Stimulated activated naive CD8-positive, alpha-beta T cell treated with anti-CD3 and anti-CD28 coated beads, Interleukin-15, Interleukin-2, amounts not matched to agents 100 U/mL and 50 U/mL, for 24 hours (primary cell): ENCODE data around the gene CHAD.
"Not testable (repeated sequence)": the region's sequence is repeated elsewhere in the genome, so short reads cannot be mapped to it uniquely, and the experiment has no call there.

Experiments used
- ATAC-seq: fragments of 150-1000 bp; cut with Tn5 transposase; one replicate; pipeline ENCODE4 v1.10.0; 2021
- DNase-seq: peaks from one replicate; pipeline ENCODE4 v3.0.0; 2021

The CHAD gene

GRCh38 chr17:50493744-50494143, 25.1 kb upstream of the CHAD start:
- ATAC-seq = no peak
- no peak for DNase-seq

DNA sequence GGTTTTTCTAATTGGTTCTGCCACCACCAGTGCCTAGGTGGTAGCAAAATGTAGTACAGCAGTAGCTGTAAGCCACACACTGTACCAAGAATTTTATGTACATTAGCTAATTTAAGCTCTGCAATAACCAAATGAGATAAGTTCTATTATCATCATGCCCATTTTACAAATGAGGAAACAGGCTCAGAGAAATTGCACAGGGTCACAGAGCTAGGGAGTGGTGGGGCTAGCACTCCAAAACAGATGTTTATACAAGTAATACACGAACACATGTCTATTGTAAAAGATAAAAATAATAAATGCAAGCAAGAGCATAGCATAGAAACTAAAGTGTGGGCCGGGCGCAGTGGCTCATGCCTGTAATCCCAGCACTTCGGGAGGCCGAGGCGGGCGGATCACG, 23.5 kb upstream of the CHAD start:
- DNase-seq = no peak
- ATAC-seq = no peak

DNA sequence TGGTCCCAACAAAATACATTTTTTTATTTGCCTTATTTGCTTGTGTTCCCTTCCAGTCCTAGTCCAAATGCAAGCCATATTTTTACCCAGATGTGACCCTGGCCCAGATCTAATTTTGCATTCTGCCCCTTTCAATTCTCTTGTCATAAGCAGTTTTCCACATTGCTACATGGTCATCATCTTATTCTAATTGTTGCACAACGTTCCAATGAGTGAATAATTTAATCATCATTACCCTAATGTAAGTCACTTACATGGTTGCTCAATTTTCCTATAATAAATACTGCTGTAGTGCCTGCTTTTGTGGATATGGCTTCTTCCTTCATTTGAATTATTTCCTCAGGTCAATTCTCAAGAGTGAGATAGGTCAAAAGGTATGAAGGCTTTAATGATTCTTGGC, 22.8 kb upstream of the CHAD start:
- ATAC-seq (no peak), DNase-seq (no peak)

DNA sequence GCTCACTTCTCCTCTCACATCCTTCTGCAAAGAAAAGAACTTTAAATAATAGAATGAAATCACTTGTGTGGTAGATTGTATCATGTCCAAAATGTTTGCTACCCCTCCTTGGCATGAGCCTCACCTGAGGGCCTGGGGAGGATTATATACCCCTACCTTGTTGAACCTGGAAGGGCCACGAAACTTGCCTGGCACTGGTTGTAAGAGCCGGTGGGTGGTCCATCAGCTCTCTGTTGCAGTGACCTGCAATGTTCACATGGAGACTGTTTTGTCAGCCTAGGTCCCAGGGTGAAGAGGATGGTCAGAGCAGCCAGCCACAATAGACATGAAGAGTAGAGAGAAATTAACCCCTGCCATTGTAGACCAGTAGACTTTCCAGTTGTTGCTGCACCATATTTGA, 20.2 kb upstream of the CHAD start:
- ATAC-seq = no peak
- no peak for DNase-seq

GRCh38 chr17:50487213-50488096, 18.8 kb upstream of the CHAD start:
- DNase-seq = no peak
- peak; percentile 71 for ATAC-seq

GRCh38 chr17:50484386-50485155, 15.9 kb upstream of the CHAD start:
- DNase-seq = no peak

GRCh38 chr17:50483266-50483665, 14.6 kb upstream of the CHAD start:
- ATAC-seq = no peak
- no peak for DNase-seq

More at GRCh38 chr17:50484386-50485155, 15.9 kb upstream of the CHAD start:
- ATAC-seq = no peak

DNA sequence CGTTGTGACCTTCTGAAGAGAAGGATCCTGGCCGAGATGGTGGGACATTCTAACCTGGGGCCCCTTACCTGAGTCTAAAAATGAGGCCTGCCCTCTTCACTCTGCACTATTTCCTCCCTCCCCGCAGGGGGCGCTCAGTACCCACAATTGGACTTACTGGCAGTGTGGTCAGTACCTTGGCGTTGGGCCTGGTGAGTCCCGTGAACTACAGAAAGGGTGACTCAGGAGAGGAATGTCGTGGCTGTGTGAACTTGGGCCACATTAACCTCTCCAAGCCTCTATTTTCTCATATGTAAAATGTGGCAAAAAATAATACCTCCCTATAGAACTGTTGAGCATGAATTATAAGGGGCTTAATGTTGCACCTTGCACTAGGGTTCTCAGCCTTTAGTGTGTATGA, 13.8 kb upstream of the CHAD start:
- peak; percentile 17 for ATAC-seq

DNA sequence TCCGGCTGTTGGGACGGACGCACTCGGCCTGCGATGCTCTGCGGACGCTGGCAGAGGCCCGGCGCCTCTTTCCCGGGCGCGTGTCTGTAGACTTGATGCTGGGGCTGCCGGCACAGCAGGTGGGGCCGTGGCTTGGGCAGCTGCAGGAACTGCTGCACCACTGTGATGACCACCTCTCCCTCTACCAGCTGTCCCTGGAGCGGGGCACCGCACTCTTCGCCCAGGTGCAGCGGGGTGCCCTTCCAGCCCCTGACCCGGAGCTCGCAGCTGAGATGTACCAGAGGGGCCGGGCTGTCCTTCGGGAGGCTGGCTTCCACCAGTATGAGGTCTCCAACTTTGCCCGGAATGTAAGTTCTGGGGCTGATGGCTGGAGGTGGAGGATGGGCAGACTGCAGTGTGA, 13.4 kb upstream of the CHAD start:
- ATAC-seq = no peak
- no peak for DNase-seq

More for the DNA sequence above, 13.8 kb upstream of the CHAD start:
- peak; percentile 87 for DNase-seq

- no peak for DNase-seq
- ATAC-seq = no peak
Observed at GRCh38 chr17:50481648-50482047, 13.0 kb upstream of the CHAD start.

- ATAC-seq (no peak), DNase-seq (no peak)
Observed at GRCh38 chr17:50480854-50481490, 12.3 kb upstream of the CHAD start.

GRCh38 chr17:50480142-50480764, 11.6 kb upstream of the CHAD start:
- DNase-seq (no peak), ATAC-seq (no peak)

- ATAC-seq = peak; percentile 30
- DNase-seq = peak; percentile 72
Observed at GRCh38 chr17:50479522-50480141, 11.0 kb upstream of the CHAD start.

GRCh38 chr17:50478391-50479381, 10.0 kb upstream of the CHAD start, which contains the start of gene RSAD1:
Gene RSAD1, plus strand, starts transcription at chr17:50478860. Its CDS starts 25 bp downstream, at chr17:50478885.
- peak; percentile 88 for DNase-seq
- ATAC-seq = peak; percentile 96

GRCh38 chr17:50477976-50478375, 9.3 kb upstream of the CHAD start:
- DNase-seq (no peak), ATAC-seq (no peak)

- DNase-seq (no peak), ATAC-seq (no peak)
Observed at GRCh38 chr17:50476545-50477315, 8.1 kb upstream of the CHAD start.

DNA sequence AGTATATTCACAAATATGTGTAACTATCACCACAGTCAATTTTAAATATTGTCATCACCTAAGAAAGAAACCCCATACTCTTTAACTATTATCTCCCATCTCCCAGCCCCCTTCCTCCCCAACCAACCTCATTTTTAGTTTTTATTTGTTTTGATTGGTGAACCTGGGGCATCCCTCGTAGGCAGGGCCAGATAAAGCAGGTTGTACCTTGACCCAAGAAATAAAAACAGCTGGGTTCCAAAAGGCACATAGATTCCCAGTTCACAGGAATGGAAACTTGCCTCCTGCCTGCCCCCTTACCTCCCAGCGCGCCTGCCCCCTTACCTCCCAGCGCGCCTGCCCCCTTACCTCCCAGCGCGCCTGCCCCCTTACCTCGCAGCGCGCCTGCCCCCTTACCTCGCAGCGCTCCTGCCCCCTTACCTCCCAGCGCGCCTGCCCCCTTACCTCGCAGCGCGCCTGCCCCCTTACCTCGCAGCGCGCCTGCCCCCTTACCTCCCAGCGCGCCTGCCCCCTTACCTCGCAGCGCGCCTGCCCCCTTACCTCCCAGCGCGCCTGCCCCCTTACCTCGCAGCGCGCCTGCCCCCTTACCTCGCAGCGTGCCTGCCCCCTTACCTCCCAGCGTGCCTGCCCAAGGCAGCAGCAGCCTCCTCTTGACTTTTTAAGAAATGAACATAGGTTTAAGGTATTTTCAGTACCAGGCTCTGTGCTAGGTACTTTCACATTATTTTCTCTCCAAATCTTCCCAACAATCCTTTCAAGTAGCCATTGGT, 7.3 kb upstream of the CHAD start:
- not testable (repeated sequence) for ATAC-seq, DNase-seq

DNA sequence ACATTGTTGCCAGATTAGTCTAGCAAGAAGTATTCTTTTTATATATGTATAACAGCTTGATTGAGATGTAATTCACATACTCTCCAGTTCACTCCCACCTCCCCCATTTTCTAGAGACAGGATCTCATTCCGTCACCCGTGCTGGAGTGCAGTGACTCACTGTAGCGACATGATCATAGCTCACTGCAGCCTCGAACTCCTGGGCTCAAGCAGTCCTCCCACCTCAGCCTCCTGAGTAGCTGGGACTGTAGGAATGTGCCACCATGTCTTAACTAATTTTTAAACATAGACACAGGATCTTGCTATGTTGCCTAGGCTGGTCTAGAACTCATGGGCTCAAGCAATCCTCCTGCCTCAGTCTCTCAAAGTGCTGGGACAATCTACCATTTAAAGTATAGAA, 6.7 kb upstream of the CHAD start:
- no peak for ATAC-seq
- no peak for DNase-seq

DNA sequence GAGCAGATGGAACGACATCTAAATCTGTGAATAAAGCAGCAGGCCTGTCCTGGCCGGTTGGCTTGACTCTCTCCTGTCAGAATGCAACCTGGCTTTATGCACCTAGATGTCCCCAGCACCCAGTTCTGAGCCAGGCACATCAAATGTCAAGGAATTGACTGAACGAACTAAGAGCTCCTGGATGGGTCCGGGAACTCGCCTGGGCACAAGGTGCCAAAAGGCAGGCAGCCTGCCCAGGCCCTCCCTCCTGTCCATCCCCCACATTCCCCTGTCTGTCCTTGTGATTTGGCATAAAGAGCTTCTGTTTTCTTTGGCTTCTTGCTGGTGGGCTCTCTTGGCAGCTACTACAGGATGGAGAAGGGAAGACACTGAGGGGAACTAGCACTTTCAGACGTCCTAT, 5.8 kb upstream of the CHAD start:
- DNase-seq (no peak), ATAC-seq (no peak)
